PFSK-1 (cell line): ENCODE measurements around the gene ADCY4.

Source experiments
- FOXP2 ChIP-seq: optimal IDR thresholded peaks from 2 replicates; pipeline ENCODE3; 2011; ENCODE audit warnings: borderline replicate concordance, control low read depth, inconsistent platforms; ENCODE audit not compliant: insufficient read depth; ENCODE audit errors: extremely low read length, extremely low read depth
- POLR2AphosphoS5 ChIP-seq: IDR thresholded peaks from 2 replicates; pipeline ENCODE4 v1.6.1; 2012; ENCODE audit warnings: low read depth, mild to moderate bottlenecking, control low read depth, low read length, moderate library complexity
- REST ChIP-seq, 2 experiments: IDR thresholded peaks; 2 replicates each; pipeline versions ENCODE4 v1.6.1 to v1.8.0; 2011 to 2012; ENCODE audit warnings: low read depth in 2 of 2, low read length in 2 of 2, control low read depth in 1 of 2, inconsistent platforms in 1 of 2, mild to moderate bottlenecking in 1 of 2, moderate library complexity in 1 of 2; ENCODE audit not compliant: insufficient read depth in 1 of 2
- SIN3A ChIP-seq: IDR thresholded peaks from 2 replicates; pipeline ENCODE4 v1.6.1; 2012; ENCODE audit warnings: mild to moderate bottlenecking, low read length, moderate library complexity, borderline replicate concordance; ENCODE audit not compliant: insufficient read depth
- TAF1 ChIP-seq: IDR thresholded peaks from 2 replicates; pipeline ENCODE4 v1.6.1; 2012; ENCODE audit warnings: low read length, control low read depth, borderline replicate concordance; ENCODE audit not compliant: insufficient read depth

Gene ADCY4

DNA sequence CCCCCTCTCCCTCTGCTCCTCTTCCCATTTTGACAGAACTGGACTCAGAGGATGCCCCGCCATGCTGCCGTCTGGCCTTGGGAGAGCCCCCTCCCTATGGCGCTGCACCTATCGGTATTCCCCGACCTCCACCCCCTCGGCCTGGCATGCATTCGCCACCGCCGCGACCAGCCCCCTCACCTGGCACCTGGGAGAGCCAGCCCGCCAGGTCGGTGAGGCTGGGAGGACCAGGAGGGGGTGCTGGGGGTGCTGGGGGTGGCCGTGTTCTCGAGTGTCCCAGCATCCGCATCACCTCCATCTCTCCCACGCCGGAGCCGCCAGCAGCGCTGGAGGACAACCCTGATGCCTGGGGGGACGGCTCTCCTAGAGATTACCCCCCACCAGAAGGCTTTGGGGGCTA lies 34.6 kb upstream of the ADCY4 start:
- TF ChIP-seq REST (IDR thresholded peaks at IDR 0.05; ENCODE audit: insufficient read depth in 1 of 2, low read depth in 2 of 2, low read length in 2 of 2) (no peak), FOXP2 (no peak), SIN3A (no peak), POLR2AphosphoS5 (no peak), TAF1 (no peak)

GRCh38 chr14:24368562-24369252 lies 33.8 kb upstream of the ADCY4 start:
- no peak for TF ChIP-seq REST (IDR thresholded peaks at IDR 0.05; ENCODE audit: insufficient read depth in 1 of 2, low read depth in 2 of 2, low read length in 2 of 2)
- no peak for TF ChIP-seq POLR2AphosphoS5
- no peak for TF ChIP-seq TAF1

- TF ChIP-seq SIN3A: no peak
- TF ChIP-seq POLR2AphosphoS5: no peak
- no peak for TF ChIP-seq FOXP2
- no peak for TF ChIP-seq TAF1
- TF ChIP-seq REST (IDR thresholded peaks at IDR 0.05; ENCODE audit: insufficient read depth in 1 of 2, low read depth in 2 of 2, low read length in 2 of 2): no peak
These were observed 33.3 kb upstream of the ADCY4 start for GRCh38 chr14:24368212-24368561.

DNA sequence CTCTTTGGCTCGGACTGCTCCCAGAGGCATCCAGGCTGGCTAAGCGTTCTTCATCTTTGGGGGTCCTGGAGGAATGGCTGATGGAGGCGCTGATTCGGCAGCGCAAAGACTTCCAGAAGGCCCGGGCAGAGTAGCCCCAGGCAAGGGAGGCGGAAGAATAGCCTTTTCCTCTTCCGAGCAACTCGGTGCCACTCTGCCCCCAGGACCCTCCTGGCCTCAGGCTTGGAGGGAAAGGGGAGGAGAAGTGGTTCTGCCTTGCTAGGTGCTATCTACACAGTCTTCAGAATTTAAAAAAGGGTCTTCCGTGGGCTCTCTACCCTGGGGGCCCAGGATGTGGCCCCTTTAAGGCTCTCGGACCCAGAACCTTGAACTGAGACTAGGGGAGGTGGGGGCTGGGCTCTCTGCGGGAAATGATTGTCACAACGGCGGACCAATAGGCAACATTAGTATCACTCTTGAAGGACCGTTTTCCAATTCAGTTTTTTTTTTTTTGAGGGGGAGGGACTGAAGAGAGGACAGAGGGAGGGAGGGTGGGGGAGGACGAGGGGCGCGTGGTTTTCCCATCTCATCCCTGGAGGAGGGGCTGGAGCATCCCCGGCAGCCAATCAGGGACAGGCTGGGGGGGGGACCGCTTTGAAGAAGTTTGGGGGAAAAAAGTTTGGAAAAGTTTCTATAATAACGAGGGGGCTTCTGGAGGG lies 32.8 kb upstream of the ADCY4 start, which contains the start of gene NFATC4:
Gene NFATC4, plus strand, starts transcription at position 671 of the 698 bp plus-strand sequence. CDS start 157 bp downstream, outside the sequence.
- TF ChIP-seq TAF1 (no peak), POLR2AphosphoS5 (no peak), SIN3A (no peak), REST (IDR thresholded peaks at IDR 0.05; ENCODE audit: insufficient read depth in 1 of 2, low read depth in 2 of 2, low read length in 2 of 2) (no peak), FOXP2 (no peak)
